Memory B cell (primary cell): ENCODE measurements around the gene CHP1.
"Not testable (repeated sequence)": the region's sequence is repeated elsewhere in the genome, so short reads cannot be mapped to it uniquely, and the experiment has no call there.

ENCODE experiments used
- ATAC-seq: fragments of 150-1000 bp; cut with Tn5 transposase; 2 replicates; pipeline ENCODE4 v1.10.0; 2021; ENCODE audit warnings: low read depth, mild to moderate bottlenecking, moderate library complexity
- DNase-seq, 2 donors: peaks; one replicate each; pipeline ENCODE4 v3.0.0; 2022; ENCODE audit warnings: low spot score in 2 of 2
- H3K27ac Mint-ChIP-seq: one replicate; pipeline ENCODE4 v1.8.0; 2022; ENCODE audit warnings: mild to moderate bottlenecking, moderate library complexity, mixed read lengths
- H3K27me3 Mint-ChIP-seq: one replicate; pipeline ENCODE4 v1.8.0; 2022; ENCODE audit warnings: mixed read lengths
- H3K36me3 Mint-ChIP-seq: one replicate; pipeline ENCODE4 v1.8.0; 2022; ENCODE audit warnings: mild to moderate bottlenecking, mixed read lengths
- H3K4me1 Mint-ChIP-seq: one replicate; pipeline ENCODE4 v1.8.0; 2022; ENCODE audit warnings: mixed read lengths
- H3K4me3 Mint-ChIP-seq: one replicate; pipeline ENCODE4 v1.8.0; 2022; ENCODE audit warnings: mild to moderate bottlenecking, moderate library complexity, mixed read lengths
- H3K9me3 Mint-ChIP-seq: one replicate; pipeline ENCODE4 v1.8.0; 2022; ENCODE audit warnings: mixed read lengths

CHP1 gene

DNA sequence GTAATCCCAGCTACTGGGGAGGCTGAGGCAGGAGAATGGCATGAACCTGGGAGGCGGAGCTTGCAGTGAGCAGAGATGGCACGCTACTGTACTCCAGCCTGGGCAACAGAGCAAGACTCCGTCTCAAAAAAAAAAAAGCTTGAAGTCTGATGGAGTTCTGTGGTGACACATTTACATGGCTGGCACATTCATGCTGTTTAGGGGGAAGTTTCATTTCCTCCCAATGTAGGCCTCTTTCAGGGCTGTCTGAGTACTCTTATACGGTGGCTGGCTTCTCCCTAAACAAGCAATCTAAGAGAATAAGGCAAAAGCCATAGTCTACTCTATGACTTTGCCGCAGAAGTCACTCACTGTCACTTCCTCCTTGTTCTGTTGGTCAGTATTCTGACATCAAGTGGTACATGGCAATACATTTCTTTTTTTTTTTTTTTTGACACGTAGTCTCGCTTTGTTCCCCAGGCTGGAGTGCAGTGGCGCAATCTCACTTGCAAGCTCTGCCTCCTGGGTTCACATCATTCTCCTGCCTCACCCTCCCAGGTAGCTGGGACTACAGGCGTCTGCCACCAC is 60.1 kb downstream of the CHP1 start:
- ATAC-seq (peak; percentile 90), DNase-seq (peak; percentile 21 to 54)
- Mint-ChIP-seq H3K4me3 (peak overlapping the region; percentile 21), H3K4me1 (peaks cover 22% of the 10 kb centered on the region), H3K9me3 (no peaks in the 10 kb centered on the region), H3K27ac (peak overlapping the region; percentile 78), H3K36me3 (peaks cover 12% of the 10 kb centered on the region), H3K27me3 (no peaks in the 10 kb centered on the region)

DNA sequence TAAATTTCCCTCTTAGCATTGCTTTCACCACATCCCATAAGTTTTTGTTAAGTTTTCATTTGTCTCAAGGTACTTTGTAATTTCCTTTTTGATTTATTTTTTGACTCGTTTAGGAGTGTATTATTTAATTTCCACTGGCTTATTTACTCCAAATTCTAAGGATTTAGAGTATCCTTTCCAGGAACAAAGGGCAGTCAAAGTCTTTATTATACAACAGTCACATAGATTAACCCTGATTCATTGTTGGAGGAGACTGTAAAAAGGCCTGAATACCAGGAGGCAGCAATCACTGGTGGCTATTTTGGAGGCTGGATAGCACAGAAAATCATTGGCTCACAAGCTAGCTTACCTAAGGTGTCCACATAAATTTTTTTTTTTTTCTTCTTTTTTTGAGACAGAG is 61.5 kb downstream of the CHP1 start:
- Mint-ChIP-seq H3K36me3 (peaks cover 11% of the 10 kb centered on the region), H3K4me1 (peaks cover 20% of the 10 kb centered on the region), H3K27me3 (no peaks in the 10 kb centered on the region), H3K9me3 (no peaks in the 10 kb centered on the region), H3K27ac (peak overlapping the region; percentile 78), H3K4me3 (no peak overlapping the region)
- DNase-seq (no peak), ATAC-seq (no peak)

DNA sequence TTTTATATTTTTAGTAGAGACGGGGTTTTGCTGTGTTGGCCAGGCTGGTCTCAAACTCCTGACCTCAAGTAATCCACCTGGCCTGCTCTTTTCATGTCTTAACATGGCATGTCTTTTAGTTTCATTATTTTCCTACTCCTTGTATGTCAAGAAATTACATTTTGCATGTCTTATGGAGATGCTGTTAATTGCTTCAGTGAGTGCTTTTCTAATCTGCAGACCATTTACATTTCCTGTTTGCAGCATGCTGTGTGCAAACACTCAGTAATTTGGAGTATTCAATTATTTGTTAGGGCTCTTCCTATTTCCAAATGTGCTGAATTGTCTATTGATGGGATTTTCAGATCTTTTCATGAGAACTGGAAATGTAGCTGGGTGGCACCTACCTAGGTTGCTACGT is 70.1 kb downstream of the CHP1 start:
- not testable (repeated sequence) for H3K4me3 Mint-ChIP-seq, DNase-seq, H3K27ac Mint-ChIP-seq, H3K27me3 Mint-ChIP-seq, H3K9me3 Mint-ChIP-seq, ATAC-seq
- Mint-ChIP-seq H3K36me3 (peaks cover 12% of the 10 kb centered on the region), H3K4me1 (peaks cover 14% of the 10 kb centered on the region)

DNA sequence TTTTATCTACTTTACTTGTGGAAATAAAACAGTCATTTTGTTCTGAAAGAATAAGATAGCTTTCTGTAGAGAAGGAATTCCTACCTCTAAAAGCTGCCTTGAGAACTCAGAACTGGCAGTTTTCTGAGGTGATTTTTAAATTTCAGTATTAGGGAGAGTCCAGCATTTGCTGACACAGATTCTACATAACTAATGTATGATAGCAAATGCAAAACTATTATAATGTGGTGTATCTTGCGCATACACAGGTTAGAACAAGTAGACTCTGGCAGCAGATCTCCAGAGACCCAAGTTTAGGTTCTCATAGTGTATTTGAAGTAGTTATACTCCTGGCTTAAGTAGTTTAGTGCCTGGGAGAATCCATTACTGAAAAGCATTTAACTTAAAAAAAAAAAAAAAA is 70.5 kb downstream of the CHP1 start:
- H3K4me1 Mint-ChIP-seq = peaks cover 14% of the 10 kb centered on the region
- H3K9me3 Mint-ChIP-seq = no peaks in the 10 kb centered on the region
- ATAC-seq = no peak
- no peak overlapping the region for H3K4me3 Mint-ChIP-seq
- no peak for DNase-seq
- H3K36me3 Mint-ChIP-seq = peaks cover 12% of the 10 kb centered on the region
- H3K27me3 Mint-ChIP-seq = no peaks in the 10 kb centered on the region
- H3K27ac Mint-ChIP-seq = no peak overlapping the region

DNA sequence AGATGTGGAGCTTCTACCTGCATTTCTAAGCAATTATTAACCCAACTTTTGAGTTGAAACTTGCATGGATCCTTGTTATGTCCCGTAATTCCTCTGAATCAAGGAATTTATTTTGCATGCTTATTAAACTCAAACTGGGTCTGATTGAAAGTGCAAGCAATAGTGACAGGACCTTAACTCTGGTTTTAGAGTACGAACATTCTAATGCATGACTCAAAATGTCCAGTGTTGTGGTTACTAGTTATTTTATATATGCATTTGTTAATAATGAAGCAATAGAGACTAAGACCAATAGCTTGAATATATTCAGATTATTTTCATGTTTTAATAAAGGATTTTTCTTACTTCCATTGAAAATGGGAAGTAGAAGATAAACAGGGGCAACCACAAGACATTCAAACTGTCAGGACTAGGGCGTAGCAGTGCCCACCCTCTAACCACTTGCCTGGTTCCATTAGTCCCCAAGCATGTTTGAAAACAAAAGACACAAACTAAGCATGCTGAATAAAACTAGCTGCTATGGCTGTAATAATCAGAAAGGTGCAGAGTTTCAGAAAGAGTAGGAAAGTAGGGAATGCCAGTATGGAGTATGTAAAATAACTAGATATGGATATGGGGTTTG is 73.2 kb downstream of the CHP1 start:
- DNase-seq (no peak), ATAC-seq (no peak)
- Mint-ChIP-seq H3K4me1 (peaks cover 14% of the 10 kb centered on the region), H3K9me3 (no peaks in the 10 kb centered on the region), H3K27ac (peak overlapping the region; percentile 50), H3K36me3 (peaks cover 6% of the 10 kb centered on the region), H3K4me3 (no peak overlapping the region), H3K27me3 (no peaks in the 10 kb centered on the region)

DNA sequence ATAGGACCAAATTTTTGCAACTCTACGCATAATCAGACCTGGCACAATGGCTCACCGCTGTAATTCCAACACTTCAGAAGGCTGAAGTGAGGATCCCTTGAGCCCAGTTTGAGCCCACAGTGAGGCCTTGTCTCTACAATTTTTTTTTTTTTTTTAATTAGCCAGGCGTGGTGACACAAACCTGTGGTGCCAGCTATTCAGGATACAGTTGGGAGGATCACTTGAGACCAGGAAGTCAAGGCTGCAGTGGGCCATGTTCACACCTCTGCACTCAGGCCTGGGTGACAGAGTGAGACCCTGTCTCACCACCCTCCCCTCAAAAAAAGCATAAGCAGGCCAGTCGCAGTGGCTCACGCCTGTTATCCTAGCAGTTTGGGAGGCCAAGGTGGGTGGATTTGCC is 76.6 kb downstream of the CHP1 start:
- ATAC-seq = no peak
- no peak for DNase-seq
- H3K27ac Mint-ChIP-seq = no peak overlapping the region
- H3K4me1 Mint-ChIP-seq = peaks cover 8% of the 10 kb centered on the region
- H3K27me3 Mint-ChIP-seq = no peaks in the 10 kb centered on the region
- H3K36me3 Mint-ChIP-seq = no peaks in the 10 kb centered on the region
- no peak overlapping the region for H3K4me3 Mint-ChIP-seq
- H3K9me3 Mint-ChIP-seq = no peaks in the 10 kb centered on the region

DNA sequence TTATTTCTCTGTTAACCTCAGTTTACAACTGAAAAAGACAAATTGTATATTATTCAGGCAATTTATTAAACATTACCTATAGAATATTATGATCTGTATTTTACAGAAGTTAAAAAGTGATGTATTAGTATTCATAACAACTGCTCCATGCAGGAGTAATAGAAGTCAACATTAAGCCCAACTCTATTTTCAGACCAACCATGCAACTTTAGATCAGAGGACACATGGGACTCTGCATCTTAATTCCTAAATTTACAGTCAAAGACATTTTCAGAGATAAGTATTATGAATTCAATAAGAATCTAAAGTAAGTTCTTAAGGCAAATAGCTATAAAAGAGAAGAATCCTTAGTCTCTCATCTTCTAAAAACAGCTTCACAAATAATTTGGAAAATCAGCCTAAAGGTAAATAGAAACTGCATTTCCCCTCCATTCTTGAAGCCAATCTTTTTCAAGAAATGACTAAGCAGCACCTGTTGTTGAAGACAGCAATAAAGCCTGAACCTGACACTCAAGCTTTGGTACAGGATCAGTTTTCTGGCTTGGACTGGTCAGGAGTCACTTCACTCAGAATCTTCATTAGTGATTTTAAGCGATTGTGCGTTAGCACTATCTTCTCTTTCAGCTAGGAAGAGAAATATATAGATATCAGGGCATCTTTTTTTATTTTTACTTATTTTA is 78.3 kb downstream of the CHP1 start:
- Mint-ChIP-seq H3K27me3 (no peaks in the 10 kb centered on the region), H3K4me3 (no peak overlapping the region), H3K9me3 (no peaks in the 10 kb centered on the region), H3K4me1 (peaks cover 4% of the 10 kb centered on the region), H3K36me3 (no peaks in the 10 kb centered on the region), H3K27ac (no peak overlapping the region)
- DNase-seq (no peak), ATAC-seq (no peak)

DNA sequence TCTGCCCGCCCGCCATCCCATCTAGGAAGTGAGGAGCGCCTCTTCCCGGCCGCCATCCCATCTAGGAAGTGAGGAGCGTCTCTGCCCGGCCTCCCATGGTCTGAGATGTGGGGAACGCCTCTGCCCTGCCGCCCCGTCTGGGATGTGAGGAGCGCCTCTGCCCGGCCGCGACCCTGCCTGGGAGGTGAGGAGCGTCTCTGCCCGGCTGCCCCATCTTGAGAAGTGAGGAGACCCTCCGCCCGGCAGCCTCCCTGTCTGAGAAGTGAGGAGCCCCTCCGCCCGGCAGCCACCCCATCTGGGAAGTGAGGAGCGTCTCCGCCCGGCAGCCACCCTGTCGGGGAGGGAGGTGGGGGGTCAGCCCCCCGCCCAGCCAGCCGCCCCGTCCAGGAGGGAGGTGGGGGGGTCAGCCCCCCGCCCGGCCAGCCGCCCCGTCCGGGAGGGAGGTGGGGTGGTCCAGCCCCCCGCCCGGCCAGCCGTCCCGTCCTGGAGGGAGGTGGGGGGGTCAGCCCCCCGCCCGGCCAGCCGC is 89.8 kb downstream of the CHP1 start:
- not testable (repeated sequence) for H3K4me3 Mint-ChIP-seq, H3K36me3 Mint-ChIP-seq, DNase-seq, H3K4me1 Mint-ChIP-seq, ATAC-seq, H3K27me3 Mint-ChIP-seq, H3K27ac Mint-ChIP-seq, H3K9me3 Mint-ChIP-seq

DNA sequence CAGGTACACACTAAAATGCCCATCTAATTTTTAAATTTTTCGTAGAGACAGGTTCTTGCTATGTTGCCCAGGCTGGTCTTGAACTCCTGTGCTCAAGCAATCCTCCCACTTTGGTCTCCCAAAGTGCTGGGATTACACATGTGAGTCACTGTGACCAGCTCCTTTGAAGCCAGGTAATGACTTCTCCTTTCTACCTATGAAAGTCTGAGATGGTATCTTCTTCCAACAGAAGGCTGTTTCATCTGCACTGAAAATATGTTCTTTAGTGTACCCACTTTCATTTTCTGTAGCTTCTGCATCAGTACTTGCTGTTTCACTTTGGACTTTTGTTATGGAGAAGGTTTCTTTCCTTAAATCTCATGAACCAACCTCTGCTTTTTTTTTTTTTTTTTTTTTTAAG is 92.5 kb downstream of the CHP1 start:
- Mint-ChIP-seq H3K36me3 (no peaks in the 10 kb centered on the region), H3K9me3 (no peaks in the 10 kb centered on the region), H3K4me3 (no peak overlapping the region), H3K27ac (no peak overlapping the region), H3K27me3 (no peaks in the 10 kb centered on the region), H3K4me1 (no peaks in the 10 kb centered on the region)
- no peak for DNase-seq
- no peak for ATAC-seq

DNA sequence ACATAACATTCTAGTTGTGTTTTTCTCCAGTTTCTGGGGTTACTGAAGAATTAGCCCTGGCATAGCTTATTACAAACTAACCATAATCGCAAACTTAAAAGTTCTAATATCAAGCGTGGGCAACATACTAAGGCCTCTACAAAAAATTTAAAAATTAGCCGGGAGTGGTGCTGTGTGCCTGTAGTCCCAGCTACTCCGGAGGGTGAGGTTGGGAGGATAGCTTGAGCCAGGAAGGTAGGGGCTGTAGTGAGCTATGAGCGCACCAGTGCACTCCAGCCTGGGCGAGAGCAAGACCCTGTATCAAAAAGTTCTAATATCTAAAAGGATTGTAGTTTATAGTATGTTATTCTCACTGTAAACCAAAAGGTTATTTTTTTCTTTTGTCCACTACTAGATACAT is 100.2 kb downstream of the CHP1 start:
- ATAC-seq (no peak), DNase-seq (no peak)
- Mint-ChIP-seq H3K4me1 (peaks cover 10% of the 10 kb centered on the region), H3K9me3 (no peaks in the 10 kb centered on the region), H3K36me3 (no peaks in the 10 kb centered on the region), H3K4me3 (peak overlapping the region; percentile 92), H3K27me3 (no peaks in the 10 kb centered on the region), H3K27ac (peak overlapping the region; percentile 24)
